T-helper 1 cell treated with Interleukin-12 subunit alpha and Interleukin-12 subunit beta and Interleukin-4 antibody, amounts not matched to agents 30 ng/mL and 1 ng/mL, for 36 hours (primary cell): Measurements from ENCODE around the gene DDX1. TPM values are rescaled to one million over a fixed set of nuclear protein-coding genes. Genes with fewer than 3 reads are reported as not detected.
"Not testable (repeated sequence)": the region's sequence is repeated elsewhere in the genome, so short reads cannot be mapped to it uniquely, and the experiment has no call there.

ENCODE experiments used
- intact Hi-C: fragments of 100-400 bp; cut with micrococcal nuclease; formaldehyde crosslinking; loops from one replicate; pipeline ENCODE4 v1.15.1; 2024
- total RNA-seq: library from RNA; stranded (reverse); gene quantifications from 2 replicates; pipeline ENCODE4 v1.2.3, GENCODE V29; 2022

Gene DDX1
- total RNA-seq, 1 donor from 2014 or later = 66.0 TPM

DNA sequence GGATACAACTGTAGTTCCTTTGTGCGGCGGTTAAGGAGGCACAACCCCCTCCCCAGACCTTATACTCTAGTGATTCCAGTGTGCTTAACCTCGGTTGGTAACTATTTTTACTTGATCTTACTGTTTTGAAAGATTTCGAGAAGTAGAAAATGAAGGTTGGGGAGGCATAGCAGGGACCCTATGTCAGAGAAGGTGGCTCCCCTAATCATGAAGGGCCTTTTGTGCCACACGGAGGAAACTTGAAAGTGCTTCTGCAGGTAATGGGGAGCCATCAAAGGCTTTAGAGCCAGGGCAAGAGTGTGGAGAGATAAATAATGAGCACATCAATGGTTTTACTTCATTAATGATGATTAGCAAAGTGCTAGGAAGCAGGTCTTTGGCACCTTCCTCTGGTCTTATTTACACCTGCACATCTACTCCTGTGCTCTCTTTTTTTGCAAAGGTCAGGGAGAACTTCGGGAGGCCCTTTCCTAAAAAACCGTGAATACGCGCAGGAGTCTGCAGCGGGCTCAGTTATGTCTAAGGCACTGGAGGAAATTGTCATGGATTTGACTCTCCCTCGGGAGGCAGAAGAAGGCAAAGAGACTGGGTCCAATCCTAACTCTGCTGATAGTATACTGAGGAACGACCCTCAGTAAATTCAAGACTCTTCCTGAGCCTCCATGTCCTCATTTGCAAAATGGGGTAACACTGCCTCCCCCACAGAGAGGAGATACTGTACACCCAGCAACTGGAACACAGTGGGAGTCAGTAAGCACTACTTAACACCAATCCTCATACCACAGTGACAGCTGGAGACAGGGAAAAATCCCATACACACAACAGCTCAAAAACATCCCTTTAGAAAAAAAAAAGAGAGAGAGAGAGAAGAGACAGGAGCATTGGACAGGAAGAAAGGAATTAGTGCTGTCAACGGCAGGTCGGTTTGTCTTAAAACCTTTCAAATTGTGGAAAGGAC lies 81.6 kb downstream of the DDX1 start:
- intact Hi-C loops = no loop called here

GRCh38 chr2:15673919-15674636 lies 82.4 kb downstream of the DDX1 start:
- intact Hi-C loops = no loop called here

DNA sequence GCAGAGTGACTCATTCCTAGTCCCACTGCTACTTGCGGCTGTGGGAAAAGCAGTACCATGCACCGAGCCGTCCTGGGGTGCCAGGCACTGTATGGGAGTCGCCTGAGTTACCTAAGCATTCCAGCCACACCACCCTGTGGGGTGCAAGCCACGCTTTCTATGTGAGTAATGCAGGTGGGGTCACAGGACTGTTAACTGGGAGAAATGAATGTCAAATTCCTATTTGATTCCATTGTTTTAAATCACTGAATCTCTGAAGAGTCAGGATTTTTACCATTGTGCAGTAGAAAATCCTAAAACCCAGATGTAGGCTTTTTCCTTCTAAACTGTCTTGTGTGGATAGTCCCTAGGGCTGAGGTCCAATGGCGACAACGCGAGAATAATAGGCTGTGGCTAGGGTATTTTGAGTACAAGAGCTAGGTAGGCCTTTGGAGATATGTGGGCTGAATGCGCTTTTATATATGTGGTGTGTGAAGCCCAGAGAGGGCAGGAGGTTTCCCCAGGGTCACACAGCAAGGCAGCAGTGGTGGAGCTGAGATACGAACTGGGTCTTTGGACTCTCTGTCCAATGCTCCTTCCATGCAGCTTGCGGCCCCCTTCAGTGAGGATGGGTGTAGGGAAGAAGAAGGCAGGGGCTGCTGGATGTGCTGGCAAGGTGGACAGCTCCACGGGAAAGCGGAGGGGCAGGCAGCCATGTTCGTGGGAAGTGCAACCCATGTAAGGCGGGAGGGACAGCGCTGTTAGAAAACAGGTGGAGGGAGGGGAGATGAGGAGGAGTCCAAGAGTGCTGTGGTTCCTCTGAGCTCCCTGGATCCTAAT lies 83.2 kb downstream of the DDX1 start:
- intact Hi-C loops = no loop called here

- intact Hi-C loops = no loop called here
Observed at GRCh38 chr2:15675456-15676195, 84.0 kb downstream of the DDX1 start.

- intact Hi-C loops = no loop called here
Observed at GRCh38 chr2:15677141-15677843, 85.6 kb downstream of the DDX1 start.

GRCh38 chr2:15678346-15678745 lies 86.7 kb downstream of the DDX1 start:
- intact Hi-C loops = no loop called here

DNA sequence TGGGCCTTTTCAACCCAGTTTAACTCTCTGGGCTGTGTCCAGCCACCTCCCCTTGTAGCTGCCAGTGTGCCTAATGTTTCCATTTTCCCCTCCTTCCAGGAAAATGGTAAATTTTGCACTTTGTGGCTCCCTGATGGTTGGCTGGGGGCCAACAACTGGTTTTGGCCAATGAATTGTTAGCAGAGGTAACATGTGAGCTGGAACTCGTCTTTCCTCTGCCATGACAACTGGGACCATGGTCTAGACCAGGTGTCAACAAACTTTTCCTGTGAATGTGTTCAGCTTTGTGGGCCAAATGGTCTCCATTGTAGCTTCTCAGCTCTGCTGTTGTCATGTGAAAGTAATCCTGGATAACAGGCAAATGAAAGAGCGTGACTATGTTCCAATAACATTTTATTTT lies 87.2 kb downstream of the DDX1 start:
- intact Hi-C loops = no loop called here

- intact Hi-C loops = no loop called here
Observed at GRCh38 chr2:15679386-15679924, 87.8 kb downstream of the DDX1 start.

DNA sequence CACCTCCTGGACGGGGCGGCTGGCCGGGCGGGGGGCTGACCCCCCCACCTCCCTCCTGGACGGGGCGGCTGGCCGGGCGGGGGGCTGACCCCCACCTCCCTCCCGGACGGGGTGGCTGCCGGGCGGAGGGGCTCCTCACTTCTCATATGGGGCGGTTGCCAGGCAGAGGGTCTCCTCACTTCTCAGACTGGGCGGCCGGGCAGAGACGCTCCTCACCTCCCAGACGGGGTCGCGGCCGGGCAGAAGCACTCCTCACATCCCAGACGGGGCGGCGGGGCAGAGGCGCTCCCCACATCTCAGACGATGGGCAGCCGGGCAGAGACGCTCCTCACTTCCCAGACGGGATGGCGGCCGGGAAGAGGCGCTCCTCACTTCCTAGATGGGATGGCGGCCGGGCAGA lies 88.5 kb downstream of the DDX1 start:
- intact Hi-C loops = not testable (repeated sequence)

Other genes starting within 250 kb of the DDX1 start
- gene NBAS, start 30.5 kb upstream of the DDX1 start, total RNA-seq = 34.8 and 38.7 TPM in 2 replicates